Cerebellar nuclear complex (tissue), 1 donor: ENCODE measurements around the gene FGF4.

Experiments
- DNase-seq, 2 experiments: peaks; one replicate each; lab custom pipeline; 2025; lab: John Stamatoyannopoulos, UW

The FGF4 gene

DNA sequence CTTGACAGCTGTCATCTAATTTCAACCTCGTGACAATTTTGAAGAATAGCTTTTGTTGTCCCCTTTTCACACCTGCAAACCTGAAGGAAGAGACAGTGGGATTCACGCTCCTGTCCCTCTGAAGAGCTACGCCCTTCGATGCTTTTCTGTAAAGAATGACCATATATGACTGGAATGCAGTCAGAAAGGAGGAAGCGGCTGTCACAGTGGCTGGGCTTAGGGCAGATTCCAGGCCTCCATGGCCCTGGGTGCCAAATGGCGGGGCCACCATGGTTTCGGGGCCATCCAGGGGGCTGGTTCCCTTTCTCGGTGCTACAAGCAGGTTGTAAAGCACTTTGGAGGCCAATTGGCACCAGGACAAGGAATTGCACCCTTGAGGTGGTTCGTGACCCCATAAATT is 49.1 kb downstream of the FGF4 start:
- no peak for DNase-seq

- no peak for DNase-seq
These were observed 53.4 kb downstream of the FGF4 start for GRCh38 chr11:69721745-69722144.

- no peak for DNase-seq
These were observed 54.0 kb downstream of the FGF4 start for GRCh38 chr11:69721106-69721505.
